Activated CD4-positive, CD25-positive, alpha-beta regulatory T cell treated with anti-CD3 and anti-CD28 coated beads, Interleukin-2, amount 50 U/mL, for 72 hours (primary cell): ENCODE measurements around the gene WAS.
"Not testable (repeated sequence)": the region's sequence is repeated elsewhere in the genome, so short reads cannot be mapped to it uniquely, and the experiment has no call there.

Source experiments
- DNase-seq: peaks from one replicate; pipeline ENCODE4 v3.0.0; 2021

WAS gene

DNA sequence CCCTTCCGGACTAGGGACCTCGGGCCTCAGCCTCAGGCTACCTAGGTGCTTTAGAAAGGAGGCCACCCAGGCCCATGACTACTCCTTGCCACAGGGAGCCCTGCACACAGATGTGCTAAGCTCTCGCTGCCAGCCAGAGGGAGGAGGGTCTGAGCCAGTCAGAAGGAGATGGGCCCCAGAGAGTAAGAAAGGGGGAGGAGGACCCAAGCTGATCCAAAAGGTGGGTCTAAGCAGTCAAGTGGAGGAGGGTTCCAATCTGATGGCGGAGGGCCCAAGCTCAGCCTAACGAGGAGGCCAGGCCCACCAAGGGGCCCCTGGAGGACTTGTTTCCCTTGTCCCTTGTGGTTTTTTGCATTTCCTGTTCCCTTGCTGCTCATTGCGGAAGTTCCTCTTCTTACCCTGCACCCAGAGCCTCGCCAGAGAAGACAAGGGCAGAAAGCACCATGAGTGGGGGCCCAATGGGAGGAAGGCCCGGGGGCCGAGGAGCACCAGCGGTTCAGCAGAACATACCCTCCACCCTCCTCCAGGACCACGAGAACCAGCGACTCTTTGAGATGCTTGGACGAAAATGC is at the start of gene WAS:
Gene WAS (plus strand): TSS at position 389 of the 572 bp plus-strand sequence. CDS start 55 bp downstream, at position 444.
- peak; percentile 41 for DNase-seq

GRCh38 chrX:48636301-48636700 is 47.3 kb upstream of the WAS start:
- DNase-seq = no peak

DNA sequence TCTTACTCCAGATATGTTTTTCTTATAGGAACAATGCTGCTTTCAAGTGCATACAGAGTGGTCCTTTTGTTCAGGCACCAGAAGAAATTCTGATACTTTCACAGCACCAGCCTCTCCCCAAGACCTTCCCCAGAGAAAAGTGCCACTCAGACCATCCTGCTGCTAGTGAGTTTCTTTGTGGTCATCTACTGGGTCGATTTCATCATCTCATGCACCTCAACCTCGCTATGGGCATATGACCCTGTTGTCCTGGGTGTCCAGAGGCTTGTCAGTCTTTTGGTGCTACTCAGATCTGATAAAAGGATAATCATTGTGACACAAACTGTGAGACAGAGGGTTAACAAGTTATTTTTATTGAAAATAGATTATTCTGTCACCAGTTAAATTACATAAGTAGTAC is 46.8 kb upstream of the WAS start:
- DNase-seq = no peak

DNA sequence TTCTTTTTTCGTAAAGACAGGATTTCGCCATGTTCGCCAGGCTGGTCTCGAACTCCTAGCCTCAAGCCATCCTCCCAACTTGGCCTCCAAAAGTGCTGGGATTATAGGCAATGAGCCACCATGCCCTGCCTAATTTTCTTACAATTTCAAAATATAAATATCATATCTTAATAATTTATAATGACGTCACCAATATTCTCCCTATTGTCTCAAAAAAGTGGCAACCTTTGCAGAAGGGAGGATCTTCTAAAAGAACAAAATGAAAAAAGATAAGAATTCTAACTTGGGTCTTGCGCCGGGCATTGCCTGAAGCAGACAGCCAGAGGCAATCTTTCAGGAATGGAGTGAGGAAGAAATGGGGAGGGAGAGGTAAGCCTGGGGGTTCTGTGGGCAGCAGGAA is 37.9 kb upstream of the WAS start:
- no peak for DNase-seq

DNA sequence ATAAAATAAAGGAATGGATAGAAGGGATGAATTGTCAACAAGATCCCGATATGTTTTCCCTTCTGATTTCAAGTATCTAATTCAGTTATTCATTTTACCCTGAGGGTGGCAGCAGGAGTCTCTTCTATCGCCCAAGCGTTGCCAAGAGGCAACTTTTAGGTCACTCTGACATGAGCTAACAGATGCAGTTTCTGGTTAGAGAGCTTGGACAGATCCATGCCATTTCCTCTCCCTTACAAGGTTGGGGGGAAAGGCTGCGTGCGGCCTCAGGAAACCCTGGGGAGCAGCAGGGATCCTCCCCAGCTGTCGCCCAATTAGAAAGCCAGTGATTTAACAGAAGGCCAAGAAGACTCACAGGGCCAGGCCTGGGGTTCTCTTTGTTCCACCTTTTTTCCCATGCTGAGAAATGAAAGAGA is 35.3 kb upstream of the WAS start:
- DNase-seq = no peak

- DNase-seq = no peak
Measured at GRCh38 chrX:48649102-48649501, 34.5 kb upstream of the WAS start.

- not testable (repeated sequence) for DNase-seq
Measured at GRCh38 chrX:48652055-48652579, 31.5 kb upstream of the WAS start.

DNA sequence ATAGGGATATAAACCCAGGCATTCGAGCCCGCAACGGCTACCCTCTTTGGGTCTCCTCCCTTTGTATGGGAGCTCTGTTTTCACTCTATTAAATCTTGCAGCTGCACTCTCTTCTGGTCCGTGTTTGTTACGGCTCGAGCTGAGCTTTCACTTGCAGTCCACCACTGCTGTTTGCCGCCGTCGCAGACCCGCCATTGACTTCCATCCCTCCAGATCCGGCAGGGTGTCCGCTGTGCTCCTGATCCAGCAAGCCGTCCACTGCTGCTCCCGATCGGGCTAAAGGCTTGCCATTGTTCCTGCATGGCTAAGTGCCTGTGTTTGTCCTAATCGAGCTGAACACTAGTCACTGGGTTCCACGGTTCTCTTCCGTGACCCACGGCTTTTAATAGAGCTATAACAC is 28.9 kb upstream of the WAS start:
- not testable (repeated sequence) for DNase-seq

- not testable (repeated sequence) for DNase-seq
Measured at GRCh38 chrX:48659686-48660085, 23.9 kb upstream of the WAS start.

- no peak for DNase-seq
Measured at GRCh38 chrX:48663241-48663640, 20.4 kb upstream of the WAS start.

- DNase-seq = no peak
Measured at GRCh38 chrX:48664156-48664555, 19.4 kb upstream of the WAS start.

GRCh38 chrX:48665991-48666390 is 17.6 kb upstream of the WAS start:
- no peak for DNase-seq

DNA sequence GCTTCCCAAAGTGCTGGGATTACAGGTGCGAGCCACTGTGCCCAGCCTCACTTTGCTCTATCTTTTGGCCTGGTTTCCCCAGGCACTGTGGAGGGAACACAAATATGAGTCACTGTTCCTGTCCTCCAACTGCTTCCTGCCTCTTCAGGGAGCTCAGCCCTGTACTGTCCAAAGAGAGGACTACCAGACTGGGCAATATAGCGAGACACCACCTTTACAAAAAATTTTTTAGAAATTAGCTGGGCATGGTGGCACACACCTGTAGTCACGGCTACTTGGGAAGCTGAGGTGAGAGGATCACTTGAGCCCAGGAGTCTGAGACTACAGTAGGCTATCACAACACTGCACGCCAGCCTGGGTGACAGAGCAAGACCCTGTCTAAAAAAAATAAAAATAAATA is 16.9 kb upstream of the WAS start:
- no peak for DNase-seq

DNA sequence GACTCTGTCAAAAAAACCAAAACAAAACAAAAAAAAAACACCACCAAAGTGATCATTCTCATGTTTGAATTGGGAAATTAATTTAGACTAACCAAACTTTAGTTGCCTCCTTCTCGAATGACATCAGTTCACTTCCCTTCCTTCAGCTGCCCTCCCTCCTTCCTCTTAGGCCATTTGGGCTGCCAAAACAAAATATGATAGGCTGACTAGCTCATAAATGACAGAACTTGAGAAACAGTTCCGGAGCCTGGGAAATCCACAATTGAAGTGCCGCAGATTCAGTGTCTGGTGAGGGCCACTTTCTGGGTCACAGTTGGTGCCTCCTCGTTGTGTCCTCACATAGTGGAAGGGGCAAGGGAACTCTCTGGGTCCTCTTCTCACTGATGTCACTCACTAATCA is 16.1 kb upstream of the WAS start:
- no peak for DNase-seq

DNA sequence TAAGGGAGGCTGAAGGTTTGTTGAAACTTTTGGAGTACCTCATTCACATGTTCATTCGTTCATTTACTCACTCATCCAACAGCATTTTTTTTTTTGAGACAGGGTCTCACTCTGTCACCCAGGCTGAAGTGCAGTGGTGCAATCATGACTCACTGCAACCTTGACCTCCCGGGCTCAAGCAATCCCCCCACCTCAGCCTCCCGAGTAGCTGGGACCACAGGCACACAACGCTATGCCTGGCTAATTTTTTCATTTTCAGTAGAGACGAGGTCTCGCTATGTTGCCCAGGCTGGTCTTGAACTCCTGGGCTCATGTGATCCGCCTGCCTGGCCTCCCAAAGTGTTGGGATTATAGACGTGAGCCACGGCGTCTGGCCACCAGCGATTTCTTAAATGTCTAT is 15.4 kb upstream of the WAS start:
- not testable (repeated sequence) for DNase-seq

DNA sequence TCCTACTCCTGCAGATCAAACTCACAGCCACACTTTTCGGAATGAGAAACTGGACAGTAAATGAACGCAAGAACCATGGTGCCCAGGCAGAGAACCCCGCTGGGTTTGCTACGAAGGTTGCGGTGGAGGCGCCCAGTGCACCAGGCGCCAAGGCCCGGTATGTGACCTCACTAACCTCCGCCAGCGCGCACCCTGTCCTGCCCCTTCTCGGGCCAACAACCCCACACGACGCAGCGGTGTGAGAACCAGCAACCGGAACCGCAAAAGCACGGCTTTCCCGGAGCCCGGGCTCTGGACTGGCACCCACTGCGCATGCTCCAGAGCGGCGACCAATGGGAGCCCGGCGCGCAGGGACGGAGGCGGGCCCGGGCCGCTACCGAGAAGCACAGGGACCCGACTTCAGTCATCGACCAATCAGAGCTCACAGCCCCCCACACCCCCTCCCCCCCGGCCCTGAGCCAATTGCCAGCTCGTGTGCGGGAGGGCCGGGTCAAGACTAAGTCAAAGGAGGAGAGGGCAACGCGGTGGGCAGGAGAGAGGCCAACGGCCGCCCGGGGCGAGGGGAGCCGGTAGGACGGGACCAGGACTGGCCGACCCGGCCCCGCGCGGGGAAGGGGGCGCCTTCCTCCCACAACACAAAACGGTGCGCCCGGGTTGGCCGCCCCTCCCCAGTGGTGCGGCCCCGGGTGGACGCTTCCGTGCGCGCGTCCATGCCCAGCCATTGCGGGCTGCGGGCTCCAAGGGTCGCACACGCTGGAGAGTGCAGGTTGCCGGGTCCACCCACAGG is 7.3 kb upstream of the WAS start:
- DNase-seq = peak; percentile 85

DNA sequence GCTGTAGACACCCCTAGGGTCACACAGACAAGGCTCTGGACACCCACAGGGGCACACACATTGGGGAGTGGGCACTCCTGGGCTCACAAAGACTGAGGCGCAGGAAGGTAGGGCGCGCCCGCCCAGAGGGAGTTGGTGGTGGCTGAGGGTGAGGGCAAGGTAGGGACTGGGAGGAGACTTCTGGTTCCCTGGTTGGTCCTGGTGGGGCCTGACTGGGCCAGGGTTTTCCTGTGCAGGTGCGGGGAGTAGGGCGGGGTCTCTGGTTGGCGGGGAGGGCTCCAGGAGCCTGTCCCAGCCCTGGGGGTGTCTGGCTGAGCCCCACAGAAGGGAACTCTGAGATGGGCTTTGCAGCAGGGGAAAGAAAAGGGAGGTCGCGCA is 6.7 kb upstream of the WAS start:
- no peak for DNase-seq

GRCh38 chrX:48677516-48677915 is 6.1 kb upstream of the WAS start:
- no peak for DNase-seq

DNA sequence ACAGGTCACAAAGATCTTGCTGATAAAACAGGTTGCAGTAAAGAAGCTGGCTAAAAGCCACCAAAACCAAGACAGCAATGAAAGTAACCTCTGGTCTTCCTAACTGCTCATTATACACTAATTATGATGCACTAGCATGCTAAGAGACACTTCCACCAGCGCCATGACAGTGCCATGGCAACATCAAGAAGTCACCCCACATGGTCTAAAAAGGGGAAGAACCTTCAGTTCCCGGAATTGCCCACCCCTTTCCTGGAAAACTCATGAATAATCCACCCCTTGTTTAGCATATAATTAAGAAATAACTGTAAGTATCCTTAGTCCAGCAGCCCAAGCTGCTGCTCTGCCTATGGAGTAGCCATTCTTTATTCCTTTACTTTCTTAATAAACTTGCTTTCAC is 3.1 kb upstream of the WAS start:
- peak; percentile 47 for DNase-seq

DNA sequence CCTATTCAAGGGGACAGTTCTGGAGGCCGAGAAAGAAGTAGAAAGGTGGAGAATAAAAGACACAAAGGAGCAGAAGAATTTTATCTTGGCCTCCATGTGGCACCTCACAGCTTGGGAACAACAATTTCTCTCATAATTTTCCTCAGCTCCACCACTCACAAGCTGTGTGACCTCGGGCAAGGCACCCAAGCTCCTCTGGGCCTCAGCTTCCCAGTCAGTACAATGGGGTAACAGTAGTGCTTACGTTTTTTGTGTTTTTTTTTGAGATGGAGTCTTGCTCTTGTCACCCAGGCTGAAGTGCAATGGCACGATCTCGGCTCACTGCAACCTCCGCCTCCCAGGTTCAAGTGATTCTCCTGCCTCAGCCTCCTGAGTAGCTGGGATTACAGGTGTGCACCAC is 2.7 kb upstream of the WAS start:
- DNase-seq = not testable (repeated sequence)

GRCh38 chrX:48681539-48682183 is 1.9 kb upstream of the WAS start:
- no peak for DNase-seq

DNA sequence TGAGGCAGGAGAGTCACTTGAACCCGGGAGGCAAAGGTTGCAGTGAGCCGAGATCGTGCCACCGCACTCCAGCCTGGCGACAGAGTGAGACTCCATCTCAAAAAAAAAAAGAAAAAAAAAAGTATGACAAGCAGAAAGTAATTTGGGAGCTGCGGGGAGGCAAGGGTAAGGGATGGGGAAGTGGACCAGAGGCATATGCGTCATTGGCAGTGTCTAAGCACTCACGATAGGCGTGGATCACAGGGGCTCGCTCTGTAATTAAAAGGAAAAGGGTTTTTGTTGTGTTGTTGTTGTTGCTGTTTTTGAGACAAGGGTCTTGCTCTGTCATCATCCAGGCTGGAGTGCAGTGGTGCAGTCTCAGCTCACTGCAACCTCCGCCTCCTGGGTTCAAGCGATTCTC is 804 bp upstream of the WAS start:
- DNase-seq = not testable (repeated sequence)

DNA sequence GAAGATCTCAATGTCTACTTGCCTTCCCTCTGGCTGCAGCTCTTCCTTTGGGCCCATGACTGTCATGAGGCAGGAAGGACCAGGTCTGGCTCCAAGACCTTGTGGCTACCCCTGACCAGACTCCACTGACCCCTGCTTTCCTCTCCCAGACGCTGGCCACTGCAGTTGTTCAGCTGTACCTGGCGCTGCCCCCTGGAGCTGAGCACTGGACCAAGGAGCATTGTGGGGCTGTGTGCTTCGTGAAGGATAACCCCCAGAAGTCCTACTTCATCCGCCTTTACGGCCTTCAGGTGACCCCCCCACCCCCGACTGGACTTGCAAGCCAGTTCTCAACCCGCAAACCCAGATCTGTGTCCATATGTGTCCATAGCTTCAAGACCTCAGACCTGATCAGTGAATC is 535 bp downstream of the WAS start:
- no peak for DNase-seq

- no peak for DNase-seq
Measured at GRCh38 chrX:48685416-48685815, 1.8 kb downstream of the WAS start.
